K562 (cell line): ENCODE results near the gene AP4S1. TPM values are rescaled to one million over a fixed set of nuclear protein-coding genes. Genes with fewer than 3 reads are reported as not detected.

Experiments
- ATAC-seq: fragments of 200-7000 bp; cut with Tn5 transposase; 3 replicates; pipeline ENCODE4 v1.9.1; 2020; ENCODE audit warnings: moderate library complexity
- BruUV-seq: library from RNA; stranded (reverse); fragments of 400-500 nt; replicated peaks from 2 replicates; lab custom pipeline; 2021; lab: Mats Ljungman, UMichigan
- CTCF ChIA-PET: fragments of 300-600 bp; formaldehyde crosslinking; extraction: SDS; loops from one replicate; lab custom pipeline; 2021; ENCODE audit warnings: low intra/inter-chr PET ratio; lab: Yijun Ruan, JAX
- POLR2A ChIA-PET: fragments of 300-600, 350-650 bp; sonication (Branson Sonifier 250); formaldehyde crosslinking; extraction: SDS; loops from one replicate; lab custom pipeline; 2021; ENCODE audit warnings: antibody characterized with exemption, inconsistent platforms; lab: Yijun Ruan, JAX
- DNase-seq, 4 experiments: peaks; one replicate each; pipeline versions ENCODE4 v3.0.0 to v3.0.0-alpha.2; 2011 to 2018; ENCODE audit warnings: low spot score in 3 of 4, mixed read lengths in 3 of 4; ENCODE audit errors: extremely low read depth in 1 of 4
- FAIRE-seq: peaks from 2 replicates; lab custom pipeline; 2011; peaks lifted over from hg19 to GRCh38; lab: Jason Lieb, UNC
- H2AFZ ChIP-seq: 2 replicates; pipeline ENCODE4 v1.6.0; 2011; ENCODE audit warnings: low read depth, low read length, control low read depth, inconsistent platforms
- H3K27ac ChIP-seq: fragments of 200-600 bp; 3 replicates; pipeline ENCODE4 v1.8.0; 2011; ENCODE audit warnings: low read depth, mild to moderate bottlenecking, control low read depth, inconsistent platforms, low read length, moderate library complexity, mixed read lengths; ENCODE audit errors: extremely low read depth
- H3K27me3 ChIP-seq, 2 experiments: fragments of 300-600 bp in 1 of 2; 2 replicates in 1 of 2; 3 replicates in 1 of 2; pipeline versions ENCODE4 v1.6.0 to v1.8.0; 2011; ENCODE audit warnings: inconsistent platforms in 2 of 2, low read length in 2 of 2, mild to moderate bottlenecking in 1 of 2, mixed read lengths in 1 of 2, moderate library complexity in 1 of 2; ENCODE audit not compliant: control insufficient read depth in 2 of 2, insufficient read depth in 2 of 2
- H3K36me3 ChIP-seq: fragments of 300-600 bp; 3 replicates; pipeline ENCODE4 v1.8.0; 2011; ENCODE audit warnings: mild to moderate bottlenecking, low read length, inconsistent platforms; ENCODE audit not compliant: control insufficient read depth, insufficient read depth
- H3K4me1 ChIP-seq, 2 experiments: fragments of 200-600 bp in 1 of 2; replicated peaks in 1 of 2; 2 replicates in 1 of 2; 3 replicates in 1 of 2; pipeline versions ENCODE4 v1.5.1 to v1.8.0; 2011; ENCODE audit warnings: inconsistent platforms in 2 of 2, low read length in 2 of 2, mild to moderate bottlenecking in 1 of 2, mixed read lengths in 1 of 2, moderate library complexity in 1 of 2; ENCODE audit not compliant: control insufficient read depth in 2 of 2, insufficient read depth in 2 of 2
- H3K4me2 ChIP-seq: 2 replicates; pipeline ENCODE4 v1.6.1; 2011; ENCODE audit warnings: low read length, control low read depth, inconsistent platforms, mixed read lengths; ENCODE audit not compliant: insufficient read depth
- H3K4me3 ChIP-seq: fragments of 200-600 bp; sonication (generic), shearing (Covaris generic); 2 replicates; pipeline ENCODE4 v1.5.1; 2016; ENCODE audit warnings: control low read depth, inconsistent platforms
- H3K79me2 ChIP-seq: fragments of 200-600 bp; 3 replicates; pipeline ENCODE4 v1.8.0; 2011; ENCODE audit warnings: low read length, inconsistent platforms; ENCODE audit not compliant: control insufficient read depth, insufficient read depth
- H3K9ac ChIP-seq, 2 experiments: 2 replicates each; pipeline versions ENCODE4 v1.6.0 to v1.6.1; 2011; ENCODE audit warnings: low read depth in 2 of 2, low read length in 2 of 2, control low read depth in 1 of 2, inconsistent platforms in 1 of 2, mild to moderate bottlenecking in 1 of 2, mixed read lengths in 1 of 2; ENCODE audit not compliant: insufficient read depth in 1 of 2
- H3K9me1 ChIP-seq: one replicate; pipeline ENCODE4 v1.6.0; 2011; ENCODE audit warnings: inconsistent platforms, mild to moderate bottlenecking, low read length, moderate library complexity; ENCODE audit not compliant: control insufficient read depth, insufficient read depth
- H3K9me3 ChIP-seq: replicated peaks from 2 replicates; pipeline ENCODE4 v1.5.1; 2011; ENCODE audit warnings: low read depth, low read length, inconsistent platforms; ENCODE audit not compliant: control insufficient read depth, insufficient read depth
- H4K20me1 ChIP-seq: replicated peaks from 2 replicates; pipeline ENCODE4 v1.6.1; 2011; ENCODE audit warnings: low read length, inconsistent platforms, mixed read lengths; ENCODE audit not compliant: control insufficient read depth, insufficient read depth
- DDX20 ChIP-seq: fragments of 450-650 bp; IDR thresholded peaks from 2 replicates; pipeline ENCODE4 v1.6.1; 2016; ENCODE audit warnings: missing genetic modification characterization, low read depth, mild to moderate bottlenecking, missing compliant biosample characterization, moderate library complexity
- HDAC6 ChIP-seq: IDR thresholded peaks from 2 replicates; pipeline ENCODE4 v1.6.1; 2012; ENCODE audit warnings: low read depth, mild to moderate bottlenecking, control low read depth, inconsistent platforms, low read length, moderate library complexity
- WGBS: fragments of 100-300 bp; shearing (Covaris generic); methylation state at CpG from one replicate; pipeline ENCODE4 v1.1.6; 2016; ENCODE audit warnings: low coverage, mixed read lengths; ENCODE audit not compliant: insufficient coverage; ENCODE audit errors: missing lambda C conversion rate; 5-methylcytosine and 5-hydroxymethylcytosine counted together
- in situ Hi-C: fragments of 300-500 bp; cut with MboI; formaldehyde crosslinking; loops from 4 replicates; pipeline ENCODE4 v1.15.0; 2018; ENCODE audit warnings: inconsistent platforms, mixed read lengths
- intact Hi-C: fragments of 100-400 bp; cut with micrococcal nuclease; formaldehyde crosslinking; loops from 2 replicates; pipeline ENCODE4 v1.14.2; 2022
- polyA plus RNA-seq, 8 experiments: library from polyadenylated mRNA; depleted of rRNA in 4 of 8; stranded (reverse) in 5 of 8; unstranded in 3 of 8; fragments of >200 nt; fragmentation: Nextera tagmentation in 2 of 8; fragmentation: Illumina TruSeq in 1 of 8; extraction: Ambion mirVana in 2 of 8; extraction: Trizol in 1 of 8; gene quantifications; 2 replicates each; pipeline versions ENCODE4 v1.2.1 to v1.2.3, GENCODE V29; 2011 to 2014; ENCODE audit warnings: inconsistent platforms in 1 of 8, missing spikeins in 1 of 8
- total RNA-seq, 7 experiments: library from RNA; depleted of rRNA in 6 of 7; stranded (reverse); fragments of >200 nt in 6 of 7; fragmentation: Illumina TruSeq in 2 of 7; extraction: Trizol in 2 of 7; gene quantifications; 2 replicates each; pipeline versions ENCODE4 v1.2.1 to v1.2.3, GENCODE V29; 2011 to 2021; ENCODE audit warnings: low replicate concordance in 1 of 7
- TF ChIP-seq, protein P1 (sequence below), 2 experiments: IDR thresholded peaks in 1 of 2; conservative IDR thresholded peaks in 1 of 2; 2 replicates each; pipeline ENCODE4 v1.6.1; 2016; ENCODE audit warnings: low read depth in 2 of 2, mild to moderate bottlenecking in 1 of 2, missing compliant biosample characterization in 1 of 2, missing genetic modification characterization in 1 of 2, moderate library complexity in 1 of 2
- TF ChIP-seq, protein P2 (sequence below): fragments of 250-450 bp; sonication (Bioruptor Pico); IDR thresholded peaks from 2 replicates; pipeline ENCODE4 v1.8.0; 2022; ENCODE audit warnings: moderate library complexity, mild to moderate bottlenecking, inconsistent platforms

The AP4S1 gene
- total and polyA plus RNA-seq, 9 of the 15 experiments (the other 6 are each of a cell fraction or from before 2014, with no cell fraction given): 3.7 to 7.8 (median 5.9) TPM

DNA sequence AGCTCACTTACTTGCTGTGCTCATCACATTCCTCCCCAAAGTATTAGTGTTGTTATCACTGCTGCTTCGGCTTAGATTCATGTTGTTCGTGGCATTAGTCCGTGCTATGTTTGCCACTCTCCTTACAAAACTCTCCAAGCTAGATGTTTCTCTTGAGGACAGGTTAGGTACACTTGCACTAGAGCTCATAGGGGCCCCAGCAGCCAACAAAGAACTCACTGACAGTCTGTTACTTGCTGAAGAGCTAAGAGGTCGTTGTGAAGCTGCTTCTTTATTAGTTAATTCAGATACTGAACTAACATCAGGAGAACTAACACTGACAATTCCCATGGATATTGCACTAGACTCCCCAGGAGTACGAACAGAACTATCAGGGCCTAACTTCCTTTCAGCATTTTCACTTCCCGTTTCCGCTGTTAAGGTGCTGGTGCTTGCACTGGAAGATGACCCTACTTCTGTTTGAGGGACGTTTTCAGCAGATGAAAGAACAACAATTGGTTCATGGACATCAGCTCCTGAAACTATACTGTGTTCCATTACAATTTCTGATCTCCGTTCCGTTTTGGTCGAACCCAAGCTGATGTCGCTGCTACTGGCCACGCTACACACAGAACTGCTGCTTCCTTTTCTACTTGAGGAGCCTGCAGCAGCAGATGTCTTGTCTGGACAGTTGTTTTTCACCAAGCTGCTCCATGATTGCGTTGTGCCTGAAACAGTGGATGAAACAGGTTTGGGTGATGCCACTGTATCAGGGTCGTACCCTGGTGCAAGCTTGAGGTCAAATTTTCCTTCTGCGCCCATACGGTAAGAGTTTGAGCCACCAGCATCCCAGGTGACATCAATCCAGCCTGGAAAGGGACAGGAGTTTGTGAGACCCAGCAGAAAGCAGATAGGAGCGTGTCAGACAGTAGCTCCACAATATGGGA, 103.4 kb downstream of the AP4S1 start (continued):
- TF ChIP-seq, protein P1, sequence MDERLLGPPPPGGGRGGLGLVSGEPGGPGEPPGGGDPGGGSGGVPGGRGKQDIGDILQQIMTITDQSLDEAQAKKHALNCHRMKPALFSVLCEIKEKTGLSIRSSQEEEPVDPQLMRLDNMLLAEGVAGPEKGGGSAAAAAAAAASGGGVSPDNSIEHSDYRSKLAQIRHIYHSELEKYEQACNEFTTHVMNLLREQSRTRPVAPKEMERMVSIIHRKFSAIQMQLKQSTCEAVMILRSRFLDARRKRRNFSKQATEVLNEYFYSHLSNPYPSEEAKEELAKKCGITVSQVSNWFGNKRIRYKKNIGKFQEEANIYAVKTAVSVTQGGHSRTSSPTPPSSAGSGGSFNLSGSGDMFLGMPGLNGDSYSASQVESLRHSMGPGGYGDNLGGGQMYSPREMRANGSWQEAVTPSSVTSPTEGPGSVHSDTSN (CRISPR knock-in tag; IDR thresholded peaks at IDR 0.05; ENCODE audit: low read depth): no peak
- TF ChIP-seq, protein P1 (tag; conservative IDR thresholded peaks at IDR 0.05; ENCODE audit: low read depth): no peak

GRCh38 chr14:31133133-31133532, 107.7 kb downstream of the AP4S1 start:
- H2AFZ ChIP-seq: no peak overlapping the region

More at GRCh38 chr14:31133133-31133532, 107.7 kb downstream of the AP4S1 start:
- ChIA-PET CTCF (no interaction called here), POLR2A (interaction anchor here (0.7 kb wide), 1 partner anchor 30 kb away, joined by 4 read pairs; no protein-coding TSS in a partner anchor)
- H4K20me1 ChIP-seq: no peaks in the 10 kb centered on the region
- peaks cover 82% of the 10 kb centered on the region for H3K36me3 ChIP-seq
- H3K9me3 ChIP-seq: no peaks in the 10 kb centered on the region
- DNase-seq: no peak
- H3K4me2 ChIP-seq: no peak overlapping the region
- FAIRE-seq: no peak
- no peaks in the 10 kb centered on the region for H3K27me3 ChIP-seq
- H3K4me3 ChIP-seq: no peak overlapping the region
- intact Hi-C loops: no loop called here
- H3K4me1 ChIP-seq: no peaks in the 10 kb centered on the region
- in situ Hi-C loops: no loop called here
- TF ChIP-seq HDAC6 (no peak), DDX20 (tag) (no peak)
- TF ChIP-seq, protein P2, sequence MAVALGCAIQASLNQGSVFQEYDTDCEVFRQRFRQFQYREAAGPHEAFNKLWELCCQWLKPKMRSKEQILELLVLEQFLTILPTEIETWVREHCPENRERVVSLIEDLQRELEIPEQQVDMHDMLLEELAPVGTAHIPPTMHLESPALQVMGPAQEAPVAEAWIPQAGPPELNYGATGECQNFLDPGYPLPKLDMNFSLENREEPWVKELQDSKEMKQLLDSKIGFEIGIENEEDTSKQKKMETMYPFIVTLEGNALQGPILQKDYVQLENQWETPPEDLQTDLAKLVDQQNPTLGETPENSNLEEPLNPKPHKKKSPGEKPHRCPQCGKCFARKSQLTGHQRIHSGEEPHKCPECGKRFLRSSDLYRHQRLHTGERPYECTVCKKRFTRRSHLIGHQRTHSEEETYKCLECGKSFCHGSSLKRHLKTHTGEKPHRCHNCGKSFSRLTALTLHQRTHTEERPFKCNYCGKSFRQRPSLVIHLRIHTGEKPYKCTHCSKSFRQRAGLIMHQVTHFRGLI (CRISPR knock-in tag): no peak
- ATAC-seq: no peak
- BruUV-seq: no TSS peak
- H3K79me2 ChIP-seq: no peaks in the 10 kb centered on the region
- no peak overlapping the region for H3K9ac ChIP-seq
- H3K27ac ChIP-seq: no peak overlapping the region
- 97% methylated on average over 6 of the region's 6 CpGs for WGBS
- no peaks in the 10 kb centered on the region for H3K9me1 ChIP-seq
